Esophagus muscularis mucosa (tissue), 4 donors: Measurements from ENCODE around the gene ATP5F1D. TPM values are rescaled to one million over a fixed set of nuclear protein-coding genes. Genes with fewer than 3 reads are reported as not detected.
A peak's percentile ranks its signal among the peaks of the same experiment; 100 is the strongest.

Source experiments
- DNase-seq: peaks from one replicate; pipeline ENCODE4 v3.0.0-alpha.2; 2017; ENCODE audit errors: extremely low spot score
- H3K27ac ChIP-seq, 4 donors: fragments of 200-600 bp; sonication (generic); replicated peaks in 1 of 4; 1 replicate in 3 of 4; 2 replicates in 1 of 4; pipeline ENCODE4 v1.5.1; 2016 to 2019; ENCODE audit warnings: mild to moderate bottlenecking in 1 of 4
- H3K27me3 ChIP-seq, 4 donors: fragments of 200-600 bp; sonication (generic); one replicate each; pipeline versions ENCODE4 v1.5.1 to v1.6.0; 2016 to 2019
- H3K36me3 ChIP-seq, 4 donors: fragments of 200-600 bp; sonication (generic); one replicate each; pipeline ENCODE4 v1.5.1; 2016 to 2019
- H3K4me1 ChIP-seq, 4 donors: fragments of 200-600 bp; sonication (generic); one replicate each; pipeline ENCODE4 v1.5.1; 2016 to 2019
- H3K4me3 ChIP-seq, 4 donors: fragments of 200-600 bp; sonication (generic); 1 replicate in 2 of 4; 2 replicates in 2 of 4; pipeline ENCODE4 v1.5.1; 2016 to 2019; ENCODE audit warnings: mild to moderate bottlenecking in 4 of 4, moderate library complexity in 1 of 4
- H3K9me3 ChIP-seq, 4 donors: fragments of 200-600 bp; sonication (generic); 1 replicate in 3 of 4; 2 replicates in 1 of 4; pipeline ENCODE4 v1.5.1; 2016 to 2019
- CTCF ChIP-seq, 3 experiments: fragments of 200-600 bp in 2 of 3; fragments of 450-650 bp in 1 of 3; sonication (generic) in 2 of 3; IDR thresholded peaks; one replicate each; pipeline ENCODE4 v1.5.1; 2017 to 2019; ENCODE audit warnings: antibody characterized with exemption in 3 of 3, mild to moderate bottlenecking in 2 of 3, moderate library complexity in 1 of 3
- EP300 ChIP-seq: sonication (generic); formaldehyde crosslinking; IDR thresholded peaks from one replicate; pipeline ENCODE4 v1.6.1; 2017; ENCODE audit warnings: antibody characterized with exemption
- POLR2A ChIP-seq: fragments of 450-650 bp; IDR thresholded peaks from one replicate; pipeline ENCODE4 v1.6.1; 2017; ENCODE audit warnings: antibody characterized with exemption, moderate library complexity, mild to moderate bottlenecking, low read depth
- POLR2AphosphoS5 ChIP-seq, 2 donors: sonication (generic); formaldehyde crosslinking; IDR thresholded peaks; one replicate each; pipeline ENCODE4 v1.6.1; 2017; ENCODE audit warnings: antibody characterized with exemption in 2 of 2
- WGBS: methylation state at CpG from one replicate; pipeline ENCODE4 v1.1.5; 2018; 5-methylcytosine and 5-hydroxymethylcytosine counted together
- intact Hi-C: fragments of 100-400 bp; cut with DNase I; formaldehyde crosslinking; loops from one replicate; pipeline ENCODE4 v1.15.1; 2023
- total RNA-seq, 4 donors: library from RNA; depleted of rRNA; stranded (reverse); fragments of >200 nt; gene quantifications; one replicate each; pipeline versions ENCODE4 v1.1.0 to v1.2.1, GENCODE V29; 2016

The ATP5F1D gene
- total RNA-seq, 4 donors from 2014 or later: 77.5 to 140 (median 109) TPM

- H3K4me1 ChIP-seq: peaks cover 55 to 68% (median 63%) of the 10 kb centered on the region in 4 donors
- peak overlapping the region in 3 of 4 donors; percentile 30 to 42 (median 32) for H3K27ac ChIP-seq
- H3K27me3 ChIP-seq: no peaks in the 10 kb centered on the region
- DNase-seq: no peak
- WGBS: 79% methylated on average over 11 of the region's 38 CpGs
- no peaks in the 10 kb centered on the region for H3K9me3 ChIP-seq
- peak; percentile 21 to 38 for TF ChIP-seq POLR2AphosphoS5 (IDR thresholded peaks at IDR 0.05)
- TF ChIP-seq CTCF (IDR thresholded peaks at IDR 0.05): peak; percentile 47 to 84 (median 59)
- TF ChIP-seq POLR2A: no peak
- TF ChIP-seq EP300: no peak
- peaks cover 12 to 67% (median 65%) of the 10 kb centered on the region in 4 donors for H3K36me3 ChIP-seq
- H3K4me3 ChIP-seq: no peak overlapping the region
- intact Hi-C loops: no loop called here
Measured at GRCh38 chr19:1220976-1221903, 20.3 kb upstream of the ATP5F1D start.

DNA sequence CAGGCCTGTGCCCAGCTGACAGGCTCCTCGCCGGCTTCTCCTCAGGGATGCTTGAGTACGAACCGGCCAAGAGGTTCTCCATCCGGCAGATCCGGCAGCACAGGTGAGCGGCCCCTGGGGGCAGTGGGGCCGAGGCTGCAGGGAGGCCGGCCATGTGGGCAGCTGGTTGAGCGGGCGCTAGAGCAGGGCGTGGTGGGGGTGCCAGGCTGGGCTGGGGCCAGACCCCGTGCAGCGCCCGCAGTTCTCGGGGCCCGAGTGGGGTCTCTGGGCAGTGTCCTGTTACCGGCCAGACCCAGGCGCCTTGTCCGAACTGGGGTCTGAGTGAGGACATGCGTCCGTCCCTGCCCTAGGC, 19.7 kb upstream of the ATP5F1D start:
- H3K4me1 ChIP-seq: peaks cover 48 to 62% (median 57%) of the 10 kb centered on the region in 4 donors
- TF ChIP-seq POLR2A (no peak), EP300 (no peak), POLR2AphosphoS5 (IDR thresholded peaks at IDR 0.05) (no peak)
- H3K36me3 ChIP-seq: peaks cover 18 to 73% (median 72%) of the 10 kb centered on the region in 4 donors
- intact Hi-C loops: no loop called here
- H3K27me3 ChIP-seq: no peaks in the 10 kb centered on the region
- no peaks in the 10 kb centered on the region for H3K9me3 ChIP-seq
- no peak for DNase-seq
- H3K27ac ChIP-seq: peak overlapping the region in 3 of 4 donors; percentile 30 to 42 (median 32)
- H3K4me3 ChIP-seq: no peak overlapping the region
- WGBS: 81% methylated on average over 5 of the region's 22 CpGs

DNA sequence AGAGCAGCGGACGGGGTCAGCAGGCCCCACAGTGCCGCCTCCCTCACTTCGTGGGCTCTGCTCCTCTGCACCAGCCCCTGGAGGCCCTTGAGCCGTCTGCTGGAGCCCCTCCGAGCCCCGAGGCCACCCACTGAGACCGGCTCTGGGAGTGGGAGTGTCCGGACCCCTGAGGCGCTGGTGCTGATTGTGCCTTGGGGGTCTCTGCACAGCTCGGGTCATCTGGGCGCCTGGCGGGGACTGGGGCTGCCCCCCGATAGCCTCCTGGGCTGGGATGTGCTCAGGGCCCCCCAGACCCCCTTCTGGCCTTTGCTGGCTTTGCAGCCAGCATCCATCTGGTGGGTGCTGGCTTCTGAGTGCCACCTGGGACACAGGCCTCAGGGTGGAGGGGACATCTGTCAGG, 19.2 kb upstream of the ATP5F1D start:
- Histone ChIP-seq H3K4me1 (peaks cover 43 to 56% (median 52%) of the 10 kb centered on the region in 4 donors), H3K27ac (peak overlapping the region in 2 of 4 donors; percentile 30 to 32), H3K9me3 (no peaks in the 10 kb centered on the region), H3K27me3 (no peaks in the 10 kb centered on the region), H3K4me3 (no peak overlapping the region), H3K36me3 (peaks cover 21 to 79% (median 77%) of the 10 kb centered on the region in 4 donors)
- DNase-seq: no peak
- TF ChIP-seq EP300 (no peak), CTCF (IDR thresholded peaks at IDR 0.05) (no peak), POLR2AphosphoS5 (IDR thresholded peaks at IDR 0.05) (no peak)
- no CpG with 5 or more reads among the region's 14 CpGs for WGBS
- intact Hi-C loops: no loop called here

GRCh38 chr19:1223018-1223855, 18.3 kb upstream of the ATP5F1D start:
- H3K9me3 ChIP-seq: no peaks in the 10 kb centered on the region
- H3K27me3 ChIP-seq: no peaks in the 10 kb centered on the region
- TF ChIP-seq POLR2A: no peak
- TF ChIP-seq CTCF (IDR thresholded peaks at IDR 0.05): peak in 2 of 3 experiments; percentile 22 to 37
- no peak for TF ChIP-seq POLR2AphosphoS5 (IDR thresholded peaks at IDR 0.05)
- peaks cover 30 to 87% (median 85%) of the 10 kb centered on the region in 4 donors for H3K36me3 ChIP-seq
- intact Hi-C loops: no loop called here
- peak overlapping the region in 1 of 4 donors; percentile 7 for H3K27ac ChIP-seq
- H3K4me3 ChIP-seq: no peak overlapping the region
- 65% methylated on average over 4 of the region's 48 CpGs for WGBS
- DNase-seq: no peak
- H3K4me1 ChIP-seq: peaks cover 35 to 48% (median 43%) of the 10 kb centered on the region in 4 donors
